ENCODE results near the gene ADAM12. TPM values are rescaled to one million over a fixed set of nuclear protein-coding genes. Genes with fewer than 3 reads are reported as not detected.

ADAM12 gene
- total and polyA plus RNA-seq, 12 donors = 0.08 to 3.9 (median 0.53) TPM

DNA sequence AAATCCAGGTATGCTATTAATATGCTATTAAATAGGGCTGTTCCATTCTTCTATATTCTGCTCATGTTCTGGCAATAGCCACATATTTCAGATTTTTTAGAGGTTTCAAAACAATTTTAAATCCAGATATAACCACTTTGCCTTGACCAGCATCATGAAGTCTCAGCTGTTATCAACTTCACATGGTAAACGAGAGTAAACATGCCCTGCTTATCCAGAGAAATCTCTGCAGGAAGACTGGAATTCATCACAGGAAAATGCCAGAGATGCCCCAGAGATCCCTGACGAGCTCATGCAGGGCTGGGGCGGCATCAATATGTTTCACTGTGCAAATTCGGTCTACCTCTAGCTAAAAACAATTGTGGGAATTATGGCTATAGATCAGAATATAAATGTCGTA, 365.4 kb downstream of the ADAM12 start:
- Histone ChIP-seq H3K4me3 (no peak overlapping the region), H3K27me3 (no peaks in the 10 kb centered on the region), H3K36me3 (replicated peaks in 1 of 2) (no peaks in the 10 kb centered on the region), H3K9me3 (replicated peaks in 1 of 3) (no peaks in the 10 kb centered on the region), H3K4me1 (replicated peaks in 1 of 2) (no peaks in the 10 kb centered on the region), H3K27ac (no peak overlapping the region)
- WGBS, 4 donors = 91 to 95% (median 92%) methylated on average over 5 of the region's 5 CpGs
- no peak for DNase-seq
- intact Hi-C loops (cut with DNase I) = no loop called here
- TF ChIP-seq, protein P1, sequence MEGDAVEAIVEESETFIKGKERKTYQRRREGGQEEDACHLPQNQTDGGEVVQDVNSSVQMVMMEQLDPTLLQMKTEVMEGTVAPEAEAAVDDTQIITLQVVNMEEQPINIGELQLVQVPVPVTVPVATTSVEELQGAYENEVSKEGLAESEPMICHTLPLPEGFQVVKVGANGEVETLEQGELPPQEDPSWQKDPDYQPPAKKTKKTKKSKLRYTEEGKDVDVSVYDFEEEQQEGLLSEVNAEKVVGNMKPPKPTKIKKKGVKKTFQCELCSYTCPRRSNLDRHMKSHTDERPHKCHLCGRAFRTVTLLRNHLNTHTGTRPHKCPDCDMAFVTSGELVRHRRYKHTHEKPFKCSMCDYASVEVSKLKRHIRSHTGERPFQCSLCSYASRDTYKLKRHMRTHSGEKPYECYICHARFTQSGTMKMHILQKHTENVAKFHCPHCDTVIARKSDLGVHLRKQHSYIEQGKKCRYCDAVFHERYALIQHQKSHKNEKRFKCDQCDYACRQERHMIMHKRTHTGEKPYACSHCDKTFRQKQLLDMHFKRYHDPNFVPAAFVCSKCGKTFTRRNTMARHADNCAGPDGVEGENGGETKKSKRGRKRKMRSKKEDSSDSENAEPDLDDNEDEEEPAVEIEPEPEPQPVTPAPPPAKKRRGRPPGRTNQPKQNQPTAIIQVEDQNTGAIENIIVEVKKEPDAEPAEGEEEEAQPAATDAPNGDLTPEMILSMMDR (IDR thresholded peaks at IDR 0.05) = no peak
- no peak for TF ChIP-seq POLR2A (IDR thresholded peaks at IDR 0.05)

DNA sequence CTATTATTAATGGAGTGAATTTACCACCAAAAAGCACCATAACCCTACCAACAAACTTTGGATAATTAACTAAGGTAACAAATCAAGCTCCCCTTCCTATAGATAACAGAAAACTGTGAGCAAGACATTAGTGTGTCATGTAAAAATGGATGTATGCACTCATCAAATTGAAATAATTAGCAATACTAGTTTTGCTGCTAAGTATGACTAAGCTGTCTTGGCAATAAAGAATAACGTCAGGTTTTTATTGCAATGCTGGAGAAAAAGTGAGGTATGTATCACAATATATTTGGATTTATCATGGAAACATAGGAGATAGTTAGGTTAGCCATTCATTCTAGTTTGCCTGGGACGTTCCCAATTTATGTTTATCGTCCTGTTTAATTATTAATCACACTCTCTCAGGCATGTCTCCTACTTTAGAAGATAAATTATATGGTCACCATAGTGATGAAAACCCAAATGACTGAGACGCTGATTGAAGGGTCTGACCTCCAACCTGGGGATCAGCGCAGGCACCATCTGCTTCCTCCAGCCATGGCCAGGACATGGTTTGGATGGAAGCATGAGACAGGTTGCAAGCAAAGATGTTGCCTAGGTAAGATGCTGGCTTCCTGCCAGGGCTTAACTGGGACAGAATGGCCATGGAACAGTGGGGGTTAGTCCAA, 366.3 kb downstream of the ADAM12 start:
- H3K9me3 ChIP-seq (replicated peaks in 1 of 3) = no peaks in the 10 kb centered on the region
- H3K27ac ChIP-seq = no peak overlapping the region
- H3K27me3 ChIP-seq = no peaks in the 10 kb centered on the region
- intact Hi-C loops (cut with DNase I) = no loop called here
- H3K36me3 ChIP-seq (replicated peaks in 1 of 2) = no peaks in the 10 kb centered on the region
- H3K4me1 ChIP-seq (replicated peaks in 1 of 2) = no peaks in the 10 kb centered on the region
- no peak for DNase-seq
- WGBS, 4 donors = 84 to 95% (median 89%) methylated on average over 5 of the region's 5 CpGs
- TF ChIP-seq POLR2A (IDR thresholded peaks at IDR 0.05) = no peak
- TF ChIP-seq, protein P1 (IDR thresholded peaks at IDR 0.05) = no peak
- H3K4me3 ChIP-seq = no peak overlapping the region

DNA sequence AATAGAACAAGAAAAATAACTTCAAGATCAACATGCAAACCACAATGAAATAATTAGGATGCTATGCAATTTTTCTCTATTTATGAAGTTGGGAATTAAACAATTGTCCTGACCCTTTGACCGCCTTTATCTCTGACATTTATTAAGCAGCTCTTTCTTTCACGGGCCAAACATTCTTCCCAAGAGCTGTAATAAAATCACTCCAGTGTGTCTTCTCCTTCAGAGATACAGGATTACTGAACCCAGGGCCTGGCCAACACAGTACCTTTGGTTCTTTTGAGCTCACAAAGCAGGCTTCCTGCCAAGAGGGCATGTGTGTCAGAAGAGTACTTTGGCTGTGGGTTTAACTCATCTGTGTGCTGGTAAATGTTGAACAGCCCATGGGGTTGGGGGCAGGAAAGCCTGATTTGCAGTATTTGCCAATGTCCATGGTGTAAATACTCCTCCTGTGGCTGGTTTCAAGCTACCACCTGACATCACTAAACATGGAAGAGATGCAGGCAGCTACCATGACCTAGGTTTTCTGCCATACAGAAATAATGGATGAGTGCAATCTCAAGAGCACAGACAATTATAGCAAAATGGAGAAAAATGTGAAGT, 370.2 kb downstream of the ADAM12 start:
- Histone ChIP-seq H3K27me3 (no peaks in the 10 kb centered on the region), H3K36me3 (replicated peaks in 1 of 2) (no peaks in the 10 kb centered on the region), H3K9me3 (replicated peaks in 1 of 3) (no peaks in the 10 kb centered on the region), H3K4me3 (no peak overlapping the region), H3K27ac (no peak overlapping the region), H3K4me1 (replicated peaks in 1 of 2) (no peaks in the 10 kb centered on the region)
- no peak for DNase-seq
- WGBS, 4 donors = 57 to 82% (median 77%) methylated on average over 2 of the region's 2 CpGs
- TF ChIP-seq POLR2A (IDR thresholded peaks at IDR 0.05) = no peak
- TF ChIP-seq, protein P1 (IDR thresholded peaks at IDR 0.05) = no peak
- intact Hi-C loops (cut with DNase I) = no loop called here

DNA sequence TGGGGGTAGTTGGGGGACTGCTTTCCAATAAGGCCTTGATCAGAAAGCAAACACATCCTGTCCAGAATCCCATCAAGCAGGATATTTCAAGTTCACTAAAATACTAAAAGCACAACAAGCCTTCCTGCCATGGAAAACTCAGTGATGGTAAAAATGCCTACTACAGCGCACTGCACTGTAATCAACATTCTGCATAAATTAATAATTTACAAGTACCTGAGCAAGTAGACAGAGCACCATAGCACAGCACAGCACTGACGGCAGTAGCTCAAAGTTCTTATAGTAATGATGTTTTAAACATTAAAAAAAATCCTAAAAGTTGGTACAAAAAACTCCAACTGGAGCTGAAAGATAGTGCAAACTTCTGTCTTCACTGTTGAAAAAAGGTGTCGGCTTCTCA, 371.4 kb downstream of the ADAM12 start:
- H3K9me3 ChIP-seq (replicated peaks in 1 of 3) = no peaks in the 10 kb centered on the region
- intact Hi-C loops (cut with DNase I) = no loop called here
- H3K4me1 ChIP-seq (replicated peaks in 1 of 2) = no peaks in the 10 kb centered on the region
- H3K27ac ChIP-seq = no peak overlapping the region
- no peaks in the 10 kb centered on the region for H3K27me3 ChIP-seq
- H3K4me3 ChIP-seq = no peak overlapping the region
- TF ChIP-seq, protein P1 (IDR thresholded peaks at IDR 0.05) = no peak
- TF ChIP-seq POLR2A (IDR thresholded peaks at IDR 0.05) = no peak
- WGBS, 4 donors = 91 to 99% (median 97%) methylated on average over 3 of the region's 3 CpGs
- no peak for DNase-seq
- H3K36me3 ChIP-seq (replicated peaks in 1 of 2) = no peaks in the 10 kb centered on the region

All from adrenal gland (tissue), 12 donors.